Panc1 (cell line): ENCODE measurements around the gene CIB4. TPM values are rescaled to one million over a fixed set of nuclear protein-coding genes. Genes with fewer than 3 reads are reported as not detected.

Experiments
- ATAC-seq: fragments of 200-7000 bp; cut with Tn5 transposase; 2 replicates; pipeline ENCODE4 v1.9.1; 2020; ENCODE audit warnings: mild to moderate bottlenecking, moderate library complexity
- BruUV-seq: library from RNA; stranded (reverse); fragments of 400-500 nt; replicated peaks from 2 replicates; lab custom pipeline; 2021; lab: Mats Ljungman, UMichigan
- CTCF ChIA-PET: fragments of 300-600 bp; sonication (Branson Sonifier 250); formaldehyde crosslinking; loops from one replicate; lab custom pipeline; 2022; ENCODE audit warnings: antibody characterized with exemption; lab: Charles Lee
- POLR2A ChIA-PET: fragments of 300-600 bp; sonication (Branson Sonifier 250); formaldehyde crosslinking; loops from one replicate; lab custom pipeline; 2022; ENCODE audit warnings: antibody characterized with exemption; lab: Charles Lee
- DNase-seq: peaks from one replicate; pipeline ENCODE4 v3.0.0-alpha.2; 2010; ENCODE audit warnings: low read depth, low spot score
- H3K27ac ChIP-seq: 2 replicates; pipeline ENCODE4 v1.5.1; 2011; ENCODE audit warnings: mild to moderate bottlenecking, low read length, inconsistent platforms
- H3K27me3 ChIP-seq: fragments of 200-500 bp; sonication (Bioruptor generic); 2 replicates; pipeline ENCODE4 v1.6.0; 2014; ENCODE audit warnings: low read length, inconsistent platforms; ENCODE audit not compliant: control insufficient read depth, insufficient read depth
- H3K36me3 ChIP-seq: fragments of 200-500 bp; sonication (Bioruptor generic); 2 replicates; pipeline ENCODE4 v1.5.1; 2014; ENCODE audit warnings: inconsistent platforms, mild to moderate bottlenecking, low read length, moderate library complexity; ENCODE audit not compliant: control insufficient read depth, insufficient read depth
- H3K4me1 ChIP-seq: 2 replicates; pipeline ENCODE4 v1.5.1; 2011; ENCODE audit warnings: inconsistent platforms, mild to moderate bottlenecking, low read length, moderate library complexity; ENCODE audit not compliant: control insufficient read depth, insufficient read depth
- H3K4me3 ChIP-seq, 2 experiments: 2 replicates each; pipeline ENCODE4 v1.5.1; 2011 to 2012; ENCODE audit warnings: low read depth in 2 of 2, low read length in 2 of 2, mild to moderate bottlenecking in 2 of 2, inconsistent platforms in 1 of 2, moderate library complexity in 1 of 2
- H3K9me3 ChIP-seq: fragments of 200-500 bp; sonication (Bioruptor generic); 2 replicates; pipeline ENCODE4 v1.5.1; 2014; ENCODE audit warnings: low read depth, mild to moderate bottlenecking, inconsistent platforms, low read length, moderate library complexity; ENCODE audit not compliant: control insufficient read depth, insufficient read depth
- CTCF ChIP-seq: fragments of 450-650 bp; IDR thresholded peaks from 2 replicates; pipeline ENCODE4 v1.5.1; 2017; ENCODE audit warnings: mild to moderate bottlenecking
- POLR2AphosphoS5 ChIP-seq: IDR thresholded peaks from 2 replicates; pipeline ENCODE4 v1.6.1; 2012; ENCODE audit warnings: mild to moderate bottlenecking, low read depth, low read length, moderate library complexity
- REST ChIP-seq, 2 experiments: IDR thresholded peaks; 2 replicates each; pipeline ENCODE4 v1.6.1; 2011 to 2012; ENCODE audit warnings: low read depth in 2 of 2, control low read depth in 1 of 2, low read length in 1 of 2, mild to moderate bottlenecking in 1 of 2, moderate library complexity in 1 of 2; ENCODE audit not compliant: insufficient read depth in 1 of 2
- SIN3A ChIP-seq: IDR thresholded peaks from 2 replicates; pipeline ENCODE4 v1.6.1; 2012; ENCODE audit warnings: low read depth, mild to moderate bottlenecking, low read length, moderate library complexity, borderline replicate concordance; ENCODE audit not compliant: insufficient read depth
- TCF7L2 ChIP-seq: IDR thresholded peaks from 2 replicates; pipeline ENCODE4 v1.6.1; 2011; ENCODE audit warnings: mild to moderate bottlenecking, low read depth, low read length, inconsistent platforms
- in situ Hi-C: cut with HindIII; loops from 2 replicates; pipeline ENCODE4 v1.10.0; 2016; ENCODE audit warnings: low sequenced_read_pairs, low pct_unique_long_range_greater_than_20kb
- intact Hi-C: fragments of 100-400 bp; cut with micrococcal nuclease; formaldehyde crosslinking; loops from one replicate; pipeline ENCODE4 v1.10.0; 2022; ENCODE audit not compliant: unreplicated experiment
- total RNA-seq: library from RNA; stranded (reverse); gene quantifications from one replicate; pipeline ENCODE4 v1.2.1, GENCODE V29; 2021; ENCODE audit not compliant: unreplicated experiment

The CIB4 gene
- total RNA-seq, 1 experiment from 2014 or later = 0.33 TPM

GRCh38 chr2:26672112-26672817 lies 31.1 kb upstream of the CIB4 start:
- H3K9me3 ChIP-seq = no peaks in the 10 kb centered on the region
- H3K27me3 ChIP-seq = peaks cover 2% of the 10 kb centered on the region; the same call in 1 of the 2 replicates
- POLR2A ChIA-PET = no interaction called here
- in situ Hi-C loops = no loop called here
- no TSS peak for BruUV-seq
- no peak for ATAC-seq
- no peaks in the 10 kb centered on the region for H3K4me1 ChIP-seq
- H3K27ac ChIP-seq = no peak overlapping the region
- no peak for DNase-seq
- no peaks in the 10 kb centered on the region for H3K36me3 ChIP-seq
- CTCF ChIA-PET = no interaction called here
- TF ChIP-seq POLR2AphosphoS5 (no peak), TCF7L2 (no peak), SIN3A (no peak), CTCF (no peak), REST (IDR thresholded peaks at IDR 0.05; ENCODE audit: insufficient read depth in 1 of 2, low read depth in 2 of 2, low read length in 1 of 2) (no peak)
- H3K4me3 ChIP-seq = no peak overlapping the region
- intact Hi-C loops = no loop called here

GRCh38 chr2:26671691-26672090 lies 30.5 kb upstream of the CIB4 start:
- Histone ChIP-seq H3K4me1 (no peaks in the 10 kb centered on the region), H3K9me3 (no peaks in the 10 kb centered on the region), H3K27me3 (peaks cover 2% of the 10 kb centered on the region; the same call in 1 of the 2 replicates), H3K36me3 (no peaks in the 10 kb centered on the region), H3K27ac (no peak overlapping the region), H3K4me3 (no peak overlapping the region)
- ATAC-seq (no peak), DNase-seq (no peak)
- TF ChIP-seq CTCF (no peak), TCF7L2 (no peak), REST (IDR thresholded peaks at IDR 0.05; ENCODE audit: insufficient read depth in 1 of 2, low read depth in 2 of 2, low read length in 1 of 2) (no peak)
- intact Hi-C loops = no loop called here
- CTCF ChIA-PET = no interaction called here
- POLR2A ChIA-PET = no interaction called here
- in situ Hi-C loops = no loop called here
- BruUV-seq = no TSS peak
